Middle frontal gyrus (tissue), 1 donor: ENCODE data around the gene OPCML.

Experiments used
- DNase-seq: peaks from one replicate; pipeline ENCODE4 v3.0.0-alpha.2; 2015; ENCODE audit warnings: low spot score; ENCODE audit errors: extremely low spot score

Gene OPCML

GRCh38 chr11:133503776-133504175 lies 28.5 kb downstream of the OPCML start:
- no peak for DNase-seq

DNA sequence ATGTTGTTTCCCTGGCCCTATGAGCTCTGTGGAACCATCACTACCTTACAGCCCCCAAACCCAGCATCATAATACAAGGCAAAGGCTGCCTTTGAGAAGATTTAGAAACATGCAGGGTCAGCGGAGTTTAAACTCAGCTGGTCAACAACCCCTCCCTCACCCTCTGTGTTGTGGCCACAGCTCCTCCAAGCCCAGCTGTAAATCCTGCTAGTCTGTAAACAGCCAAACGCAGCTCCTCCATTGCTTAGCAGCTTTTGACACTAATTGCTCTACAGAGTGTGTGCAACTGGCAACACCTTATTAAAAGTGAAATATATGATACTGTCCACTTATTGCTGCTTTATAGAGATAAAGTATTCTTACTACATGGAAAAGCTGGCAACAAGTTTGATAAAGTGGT lies 29.1 kb downstream of the OPCML start:
- DNase-seq = no peak

DNA sequence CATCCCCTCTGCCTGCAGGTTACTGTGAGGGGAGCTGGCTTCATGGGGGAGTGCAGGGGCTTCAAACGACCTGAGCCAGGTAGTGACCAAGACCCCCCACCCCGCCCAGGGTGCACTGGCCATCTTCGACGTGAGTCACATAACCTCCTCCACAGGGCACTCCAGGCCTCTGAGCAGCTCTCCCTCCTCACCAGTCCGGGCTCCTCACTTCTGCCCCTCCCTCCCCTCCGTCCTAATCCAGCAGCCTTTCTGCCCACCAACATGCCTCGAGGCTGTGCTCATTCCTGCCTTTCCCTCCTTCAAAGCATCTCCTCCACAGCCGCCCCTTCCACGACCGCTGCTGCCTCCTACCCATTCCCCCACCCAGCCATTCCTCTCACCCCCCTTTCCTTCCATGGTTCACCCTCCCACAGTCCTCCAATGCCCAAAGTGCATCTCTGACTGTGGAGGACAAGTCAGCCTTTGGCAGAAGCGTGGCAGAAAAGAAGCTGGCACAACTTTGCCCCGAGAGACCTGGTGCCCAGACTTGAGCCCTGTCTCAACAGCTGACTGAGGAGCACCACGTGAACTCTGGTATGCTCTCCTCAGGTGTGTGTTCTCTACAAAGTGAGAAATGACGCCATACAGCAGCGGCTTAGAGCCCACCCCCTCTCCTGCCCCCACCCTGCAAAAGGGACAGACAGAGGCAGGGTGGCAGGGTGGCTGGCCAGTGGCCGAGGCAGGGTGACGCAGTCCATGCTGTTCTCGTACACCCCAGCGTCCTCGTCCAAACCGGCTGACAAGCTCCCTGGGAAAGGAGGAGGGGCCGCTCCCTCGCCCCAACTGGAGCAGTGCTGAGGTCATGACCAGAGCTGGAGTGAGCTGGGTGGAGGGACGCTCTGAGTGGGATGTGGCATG lies 30.4 kb downstream of the OPCML start:
- DNase-seq = no peak

DNA sequence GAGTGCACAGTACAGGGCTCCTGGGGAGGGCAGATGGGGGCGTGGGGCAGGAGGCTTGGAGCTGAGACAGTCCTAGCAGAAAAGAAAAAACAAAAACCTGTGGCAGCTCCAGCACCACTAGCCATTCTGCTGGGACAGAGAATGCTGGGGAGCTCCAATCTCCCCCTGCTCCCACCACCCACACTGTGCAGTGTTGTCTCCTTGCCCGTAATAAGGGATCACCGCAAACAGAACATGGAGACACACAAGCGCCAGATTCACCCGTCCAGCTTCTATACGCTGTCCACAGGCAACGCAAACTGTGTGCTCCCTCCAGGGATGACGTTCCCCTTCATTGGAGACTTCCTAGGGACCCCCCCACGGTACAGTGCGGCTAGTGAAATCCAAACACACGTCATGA lies 31.4 kb downstream of the OPCML start:
- no peak for DNase-seq

DNA sequence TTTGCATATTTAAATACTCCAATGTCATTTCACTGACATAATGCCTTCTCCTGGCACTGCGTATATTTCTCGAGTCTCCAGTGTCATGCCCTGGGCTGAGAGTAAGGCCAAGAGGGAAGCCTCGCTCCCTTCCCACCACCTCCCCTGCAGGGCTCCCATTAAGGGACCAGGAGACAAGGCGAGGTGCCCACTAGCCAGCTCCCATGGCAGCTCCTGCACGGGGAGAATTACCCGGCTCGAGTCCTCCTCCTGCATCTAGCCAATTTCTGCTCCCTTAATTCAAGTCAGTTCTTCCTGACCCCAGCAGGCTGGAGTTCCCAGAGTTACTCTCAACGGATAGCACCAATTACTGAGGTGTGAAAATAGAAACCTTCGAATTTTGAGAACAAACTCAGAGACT lies 31.9 kb downstream of the OPCML start:
- DNase-seq = no peak

DNA sequence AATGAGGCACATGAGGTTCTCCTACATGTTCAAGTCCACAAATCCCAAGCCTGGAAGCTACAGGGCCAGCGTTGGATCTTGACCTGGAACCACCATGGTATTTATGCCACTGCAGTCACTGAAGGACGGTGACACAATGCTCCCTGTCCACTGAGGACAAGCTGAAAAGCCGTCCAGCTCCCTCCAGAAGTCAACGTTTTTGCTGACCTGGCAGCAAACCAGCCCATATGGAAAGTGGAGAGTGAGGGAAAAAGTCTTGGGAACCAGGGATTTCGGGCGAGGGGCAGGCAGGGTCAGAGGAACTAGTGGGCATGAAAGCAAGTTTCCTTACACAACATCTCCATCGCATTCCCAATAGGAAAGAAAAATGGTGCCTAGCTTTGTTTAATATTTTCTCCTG lies 33.3 kb downstream of the OPCML start:
- no peak for DNase-seq

- DNase-seq = no peak
Measured at GRCh38 chr11:133497477-133498140, 34.7 kb downstream of the OPCML start.

DNA sequence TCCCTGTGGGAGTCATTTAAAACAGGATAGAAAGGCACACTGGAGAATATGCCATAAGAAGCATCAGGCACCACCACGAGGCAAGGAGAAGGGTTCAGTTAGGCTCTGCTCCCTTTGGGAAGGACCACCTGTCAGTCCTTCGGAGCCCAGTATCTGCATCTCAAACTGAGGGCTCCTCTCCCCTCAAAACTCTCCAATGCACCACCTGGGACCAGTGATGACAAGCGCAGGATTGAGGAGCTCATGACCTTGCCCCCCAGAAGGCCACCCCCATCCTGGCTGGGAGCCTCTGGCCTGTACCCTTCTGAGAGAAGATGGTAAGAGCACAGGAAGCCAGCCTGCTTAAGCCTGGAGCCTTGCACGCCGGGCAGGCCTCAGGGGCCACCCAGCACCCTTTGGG lies 39.4 kb downstream of the OPCML start:
- no peak for DNase-seq

DNA sequence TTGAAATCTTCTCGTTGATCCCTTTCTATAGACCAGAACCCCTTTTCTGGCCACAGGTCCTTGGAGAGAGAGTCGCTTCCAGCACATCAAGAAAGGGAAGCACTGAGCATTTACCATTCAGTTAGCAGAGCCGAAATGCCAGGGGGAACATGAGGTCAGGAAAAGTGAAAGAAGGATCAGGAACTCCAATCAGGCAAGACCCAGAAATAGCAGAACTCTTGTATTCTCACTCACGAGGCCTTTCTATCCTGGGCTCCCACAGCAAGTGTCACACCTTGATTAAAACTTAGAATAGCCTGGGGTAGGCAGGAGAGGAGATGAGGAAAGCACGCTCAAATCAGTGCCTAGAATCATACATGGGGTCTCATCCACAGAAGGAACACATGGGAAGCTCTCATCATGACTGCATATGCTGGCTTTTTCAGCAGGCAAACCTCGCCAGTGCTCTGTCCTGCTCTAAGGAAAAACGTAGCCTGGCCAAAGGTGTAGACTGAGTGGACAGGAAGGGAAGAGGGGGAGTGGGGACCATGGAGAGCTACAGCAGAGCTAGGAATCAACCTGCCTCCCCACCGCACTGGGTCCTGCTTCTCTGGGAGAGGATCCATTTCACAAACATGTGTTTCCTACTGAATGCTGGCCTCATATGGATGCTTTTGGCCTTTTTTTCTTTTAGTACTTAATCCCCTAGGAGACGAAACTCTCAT lies 40.5 kb downstream of the OPCML start:
- no peak for DNase-seq

DNA sequence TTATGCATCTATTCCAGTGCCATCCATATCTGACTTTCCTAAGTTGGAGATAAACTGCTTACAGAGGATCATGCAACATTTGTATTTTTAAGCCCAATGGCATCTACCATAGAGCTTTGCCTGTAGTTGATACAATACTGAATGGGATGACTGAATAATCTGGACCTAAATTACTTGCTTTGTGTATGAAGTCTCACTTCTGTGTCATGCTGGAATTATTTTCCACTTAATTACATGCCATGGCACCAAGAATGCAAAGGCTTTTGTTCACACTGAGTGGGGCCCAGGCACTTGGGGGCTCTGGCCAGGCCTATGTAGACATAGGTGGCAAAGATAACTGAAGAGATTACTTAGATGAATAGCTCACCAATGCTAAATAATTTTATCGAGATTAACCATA lies 51.6 kb downstream of the OPCML start:
- DNase-seq = no peak

- DNase-seq = no peak
Measured at GRCh38 chr11:133479209-133479608, 53.1 kb downstream of the OPCML start.

DNA sequence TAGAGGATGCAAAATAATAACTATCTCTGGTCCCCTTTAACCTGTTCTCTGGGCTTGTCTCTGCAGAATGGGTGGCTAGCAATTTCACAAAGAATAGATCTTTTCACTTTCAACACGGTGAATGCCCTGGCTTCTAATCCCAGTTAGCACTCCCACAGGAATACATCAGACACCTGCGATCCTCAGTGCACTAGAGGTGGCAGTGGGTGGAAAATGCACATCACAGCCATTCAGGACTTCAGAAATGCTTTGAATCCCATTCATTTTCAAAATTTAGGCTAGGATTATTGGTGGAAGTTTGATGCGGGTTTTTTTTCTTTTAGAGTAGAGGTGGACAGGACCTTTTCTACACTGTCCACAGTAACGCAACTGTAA lies 55.1 kb downstream of the OPCML start:
- DNase-seq = no peak

DNA sequence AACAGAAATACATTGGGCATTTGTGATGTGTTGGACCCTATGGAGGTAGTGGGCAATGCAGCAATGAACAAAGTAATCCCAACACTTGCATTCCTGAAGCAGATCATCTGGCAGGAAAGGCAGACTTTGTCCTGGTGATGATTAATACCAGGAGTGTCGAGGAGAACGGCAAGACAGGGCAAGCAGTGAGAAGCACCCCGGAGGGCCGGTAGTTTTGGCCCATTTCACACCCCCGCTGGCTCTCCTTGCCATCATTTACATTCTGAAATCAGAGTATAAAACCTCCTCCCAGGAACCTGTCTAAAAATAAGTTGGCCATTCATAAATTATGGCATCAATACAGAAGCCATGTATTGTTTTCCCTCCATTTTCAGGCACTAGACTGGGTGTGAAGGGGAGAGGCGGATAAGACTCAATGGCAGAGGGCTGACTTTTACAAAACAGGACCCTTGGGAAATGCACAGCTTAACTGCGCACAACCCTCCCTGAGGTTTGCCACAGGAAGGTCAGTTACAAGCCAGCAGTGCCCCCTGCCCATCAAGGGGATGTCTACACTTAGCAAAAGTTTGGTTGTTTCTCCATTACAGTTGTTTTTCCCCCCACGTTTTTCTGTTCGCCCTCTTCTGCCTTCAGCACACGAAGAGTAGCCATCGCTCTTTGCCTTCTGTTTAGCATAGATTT lies 55.6 kb downstream of the OPCML start:
- no peak for DNase-seq

- DNase-seq = no peak
Measured at GRCh38 chr11:133474461-133474860, 57.8 kb downstream of the OPCML start.

- no peak for DNase-seq
Measured at GRCh38 chr11:133467686-133468085, 64.6 kb downstream of the OPCML start.

GRCh38 chr11:133443206-133443747 lies 89.0 kb downstream of the OPCML start:
- peak; percentile 29 for DNase-seq

- no peak for DNase-seq
Measured at GRCh38 chr11:133441964-133442660, 90.2 kb downstream of the OPCML start.

- DNase-seq = no peak
Measured at GRCh38 chr11:133425992-133426391, 106.3 kb downstream of the OPCML start.

DNA sequence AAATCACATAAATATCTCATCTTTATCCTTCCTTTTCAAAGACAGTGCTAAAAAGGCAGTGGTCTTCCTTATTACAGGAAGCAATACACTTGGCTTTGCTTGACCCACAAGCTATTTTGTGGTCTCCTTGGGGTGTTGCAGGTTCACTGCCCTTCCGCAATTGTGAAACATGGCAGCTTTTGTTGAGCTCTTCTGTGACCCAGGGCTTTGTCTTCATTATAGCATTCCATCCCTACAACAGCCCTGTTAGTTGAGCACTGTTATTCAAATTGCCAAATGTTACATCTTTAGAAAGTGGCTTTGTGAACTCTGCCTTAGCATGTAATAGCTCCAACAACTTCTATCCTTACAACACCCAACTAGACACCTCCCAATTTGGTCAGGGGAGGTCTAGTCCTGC lies 107.1 kb downstream of the OPCML start:
- no peak for DNase-seq

GRCh38 chr11:133418218-133418617 lies 114.1 kb downstream of the OPCML start:
- no peak for DNase-seq

DNA sequence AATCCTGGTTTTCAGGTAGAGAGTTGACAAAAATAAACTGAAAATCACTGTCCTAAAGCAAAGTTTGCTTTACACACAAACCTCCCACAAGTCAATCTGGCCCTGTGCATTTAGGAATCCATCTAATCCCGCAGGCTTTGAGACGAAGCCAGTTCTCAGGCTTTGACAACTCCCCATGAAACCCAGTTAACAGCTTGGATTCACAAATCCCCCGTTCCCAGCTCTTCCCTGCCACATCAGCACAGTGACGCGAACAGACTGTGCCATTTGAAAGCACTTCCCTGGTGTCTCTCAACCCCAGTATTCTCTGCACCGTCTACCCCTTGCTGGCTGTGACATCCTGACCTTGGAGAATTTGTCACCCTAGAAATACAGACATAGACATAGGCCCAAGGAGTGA lies 117.8 kb downstream of the OPCML start:
- no peak for DNase-seq
